A375 (cell line): ENCODE results near the gene P3H3. TPM values are rescaled to one million over a fixed set of nuclear protein-coding genes. Genes with fewer than 3 reads are reported as not detected.

Experiments
- total RNA-seq: library from RNA; depleted of rRNA; stranded (reverse); fragments of >200 nt; shearing (Covaris generic); gene quantifications from 2 replicates; pipeline ENCODE4 v1.2.3, GENCODE V29; 2014; rRNA removed

The P3H3 gene
- total RNA-seq, result 24.4 and 25.4 TPM in 2 replicates

GRCh38 chr12:6827982-6828780 lies at the start of gene P3H3:
Gene P3H3, plus strand, starts transcription at chr12:6828407. Its CDS starts 34 bp downstream, at chr12:6828441.

GRCh38 chr12:6788972-6789924 lies 39.0 kb upstream of the P3H3 start, which contains the start of gene CD4:
Gene CD4, plus strand, starts transcription at chr12:6789528. Its CDS starts 10,611 bp downstream, at chr12:6800139.

GRCh38 chr12:6821591-6822425 lies 6.4 kb upstream of the P3H3 start, which contains the start of gene GPR162:
Gene GPR162, plus strand, starts transcription at chr12:6821821. Its CDS starts 2,078 bp downstream, at chr12:6823899.

GRCh38 chr12:6840761-6841515 lies 12.7 kb downstream of the P3H3 start, which contains the start of gene GNB3:
Gene GNB3, plus strand, starts transcription at chr12:6840925. Its CDS starts 363 bp downstream, at chr12:6841288.

GRCh38 chr12:6851153-6851920 lies 23.1 kb downstream of the P3H3 start, which contains the start of gene CDCA3:
Gene CDCA3, minus strand, starts transcription at chr12:6851286. Its CDS starts 334 bp downstream, at chr12:6850952.

GRCh38 chr12:6851921-6852650 lies 23.9 kb downstream of the P3H3 start, which contains the start of gene USP5:
Gene USP5, plus strand, starts transcription at chr12:6852150. Its CDS starts 30 bp downstream, at chr12:6852180.

GRCh38 chr12:6867413-6868210 lies 39.4 kb downstream of the P3H3 start, which contains the start of gene TPI1:
Gene TPI1, plus strand, starts transcription at chr12:6867531. Its CDS starts 36 bp downstream, at chr12:6867567.

GRCh38 chr12:6873094-6874014 lies 45.1 kb downstream of the P3H3 start, which contains the start of gene SPSB2:
Gene SPSB2, minus strand, starts transcription at chr12:6873303. Its CDS starts 402 bp downstream, at chr12:6872901.

Other genes starting within 250 kb of the P3H3 start
- gene CHD4, start 221.0 kb upstream of the P3H3 start, total RNA-seq, result 322 and 354 TPM in 2 replicates
- 0.40 and 0.98 TPM in 2 replicates for gene LPAR5, start 192.4 kb upstream of the P3H3 start, total RNA-seq
- gene ACRBP, start 181.0 kb upstream of the P3H3 start, total RNA-seq, result not detected in 2 replicates
- gene ING4, start 165.3 kb upstream of the P3H3 start, total RNA-seq, result 41.6 and 45.4 TPM in 2 replicates
- 32.5 and 32.7 TPM in 2 replicates for gene ZNF384, start 139.0 kb upstream of the P3H3 start, total RNA-seq
- gene PIANP, start 127.6 kb upstream of the P3H3 start, total RNA-seq, result 0.08 TPM in 1 of 2 replicates, not detected in the other
- gene COPS7A, start 104.4 kb upstream of the P3H3 start, total RNA-seq, result 107 and 109 TPM in 2 replicates
- gene MLF2, start 75.3 kb upstream of the P3H3 start, total RNA-seq, result 248 and 252 TPM in 2 replicates
- gene PTMS, start 62.0 kb upstream of the P3H3 start, total RNA-seq, result 130 and 133 TPM in 2 replicates
- gene LAG3, start 55.9 kb upstream of the P3H3 start, total RNA-seq, result 0.64 and 1.4 TPM in 2 replicates
- 0.04 TPM in 1 of 2 replicates, not detected in the other for gene CD4, start 38.9 kb upstream of the P3H3 start, total RNA-seq
- 2.7 and 3.7 TPM in 2 replicates for gene GPR162, start 6.6 kb upstream of the P3H3 start, total RNA-seq
- gene GNB3, start 12.5 kb downstream of the P3H3 start, total RNA-seq, result 0.60 and 1.5 TPM in 2 replicates
- gene CDCA3, start 22.9 kb downstream of the P3H3 start, total RNA-seq, result 59.8 and 88.8 TPM in 2 replicates
- 104 and 105 TPM in 2 replicates for gene USP5, start 23.7 kb downstream of the P3H3 start, total RNA-seq
- 1,258 and 1,261 TPM in 2 replicates for gene TPI1, start 39.1 kb downstream of the P3H3 start, total RNA-seq
- gene SPSB2, start 44.9 kb downstream of the P3H3 start, total RNA-seq, result 16.9 and 18.4 TPM in 2 replicates
- 12.7 and 15.2 TPM in 2 replicates for gene LRRC23, start 76.4 kb downstream of the P3H3 start, total RNA-seq
- 19.2 and 23.8 TPM in 2 replicates for gene ENO2, start 86.2 kb downstream of the P3H3 start, total RNA-seq
- 29.4 and 29.8 TPM in 2 replicates for gene ATN1, start 99.6 kb downstream of the P3H3 start, total RNA-seq
- not detected in 2 replicates for gene RNU7-1, start 115.4 kb downstream of the P3H3 start, total RNA-seq
- gene C12orf57, start 115.6 kb downstream of the P3H3 start, total RNA-seq, result 295 and 346 TPM in 2 replicates
- gene PTPN6, start 122.9 kb downstream of the P3H3 start, total RNA-seq, result 0.88 and 2.8 TPM in 2 replicates
- gene PHB2, start 142.3 kb downstream of the P3H3 start, total RNA-seq, result 604 and 712 TPM in 2 replicates
- gene EMG1, start 142.5 kb downstream of the P3H3 start, total RNA-seq, result 154 and 183 TPM in 2 replicates
- 21.9 and 22.5 TPM in 2 replicates for gene LPCAT3, start 190.1 kb downstream of the P3H3 start, total RNA-seq
- gene C1S, start 232.3 kb downstream of the P3H3 start, total RNA-seq, result 1.2 and 4.3 TPM in 2 replicates